ENCODE measurements around the gene EIF3F. TPM values are rescaled to one million over a fixed set of nuclear protein-coding genes. Genes with fewer than 3 reads are reported as not detected.

EIF3F gene
- total RNA-seq, 1 donor from 2014 or later, result 257 TPM

DNA sequence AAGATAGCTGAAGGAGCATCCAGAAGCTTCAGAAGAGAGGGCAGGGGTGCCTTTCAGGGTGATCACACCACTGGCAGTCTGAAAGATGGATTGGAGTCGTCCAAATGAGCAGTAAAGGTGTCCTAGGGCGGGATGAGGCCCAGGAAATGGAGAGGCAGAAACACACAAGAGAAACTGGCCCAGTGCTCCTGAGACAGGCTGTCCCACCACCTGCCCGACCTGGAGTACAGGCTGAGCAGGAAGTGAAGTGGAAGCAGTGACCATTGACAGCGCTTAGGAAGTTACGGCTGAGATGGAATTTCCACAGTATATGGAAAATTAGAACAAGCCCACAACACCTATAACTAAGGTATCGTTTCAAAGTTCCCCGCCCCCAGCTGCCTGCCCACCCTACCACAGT lies 16.1 kb downstream of the EIF3F start:
- TF ChIP-seq, protein P1, sequence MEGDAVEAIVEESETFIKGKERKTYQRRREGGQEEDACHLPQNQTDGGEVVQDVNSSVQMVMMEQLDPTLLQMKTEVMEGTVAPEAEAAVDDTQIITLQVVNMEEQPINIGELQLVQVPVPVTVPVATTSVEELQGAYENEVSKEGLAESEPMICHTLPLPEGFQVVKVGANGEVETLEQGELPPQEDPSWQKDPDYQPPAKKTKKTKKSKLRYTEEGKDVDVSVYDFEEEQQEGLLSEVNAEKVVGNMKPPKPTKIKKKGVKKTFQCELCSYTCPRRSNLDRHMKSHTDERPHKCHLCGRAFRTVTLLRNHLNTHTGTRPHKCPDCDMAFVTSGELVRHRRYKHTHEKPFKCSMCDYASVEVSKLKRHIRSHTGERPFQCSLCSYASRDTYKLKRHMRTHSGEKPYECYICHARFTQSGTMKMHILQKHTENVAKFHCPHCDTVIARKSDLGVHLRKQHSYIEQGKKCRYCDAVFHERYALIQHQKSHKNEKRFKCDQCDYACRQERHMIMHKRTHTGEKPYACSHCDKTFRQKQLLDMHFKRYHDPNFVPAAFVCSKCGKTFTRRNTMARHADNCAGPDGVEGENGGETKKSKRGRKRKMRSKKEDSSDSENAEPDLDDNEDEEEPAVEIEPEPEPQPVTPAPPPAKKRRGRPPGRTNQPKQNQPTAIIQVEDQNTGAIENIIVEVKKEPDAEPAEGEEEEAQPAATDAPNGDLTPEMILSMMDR (IDR thresholded peaks at IDR 0.05), result no peak
- TF ChIP-seq EZH2 (IDR thresholded peaks at IDR 0.05), result no peak
- no peak for TF ChIP-seq EZH2phosphoT487 (IDR thresholded peaks at IDR 0.05)
- H3K27ac ChIP-seq, result no peak overlapping the region
- no peaks in the 10 kb centered on the region for H3K9me3 ChIP-seq (ENCODE audit: low read depth)

GRCh38 chr11:8004008-8004407 lies 16.9 kb downstream of the EIF3F start:
- DNase-seq (ENCODE audit: low spot score), result no peak
- Histone ChIP-seq H4K20me1 (ENCODE audit: low read depth) (no peaks in the 10 kb centered on the region), H3K9me3 (ENCODE audit: low read depth) (no peaks in the 10 kb centered on the region), H3K4me3 (no peak overlapping the region), H3K79me2 (ENCODE audit: low read depth) (no peaks in the 10 kb centered on the region), H2AFZ (replicated peaks) (no peak overlapping the region), H3K4me2 (no peak overlapping the region), H3K4me1 (no peaks in the 10 kb centered on the region), H3K36me3 (no peaks in the 10 kb centered on the region), H3K27ac (no peak overlapping the region), H3K9ac (no peak overlapping the region), H3F3A (ENCODE audit: low read depth) (peaks cover 9% of the 10 kb centered on the region), H3K27me3 (no peaks in the 10 kb centered on the region)
- Mint-ChIP-seq H3K36me3 (peaks cover 6% of the 10 kb centered on the region), H3K4me1 (no peaks in the 10 kb centered on the region), H3K27me3 (ENCODE audit: insufficient read depth, low read depth) (no peaks in the 10 kb centered on the region), H3K9me3 (no peaks in the 10 kb centered on the region), H3K4me3 (no peak overlapping the region), H3K27ac (no peak overlapping the region)
- TF ChIP-seq EZH2phosphoT487 (IDR thresholded peaks at IDR 0.05), result no peak
- TF ChIP-seq, protein P1 (IDR thresholded peaks at IDR 0.05), result no peak
- TF ChIP-seq EZH2 (IDR thresholded peaks at IDR 0.05), result no peak

More for the DNA sequence above, 16.1 kb downstream of the EIF3F start:
- no peak overlapping the region for H3K4me3 ChIP-seq
- H3K9ac ChIP-seq, result no peak overlapping the region
- peaks cover 17% of the 10 kb centered on the region for H3F3A ChIP-seq (ENCODE audit: low read depth)
- Mint-ChIP-seq H3K4me3 (no peak overlapping the region), H3K27ac (no peak overlapping the region), H3K4me1 (no peaks in the 10 kb centered on the region), H3K9me3 (no peaks in the 10 kb centered on the region), H3K36me3 (peaks cover 12% of the 10 kb centered on the region), H3K27me3 (ENCODE audit: insufficient read depth, low read depth) (no peaks in the 10 kb centered on the region)
- no peaks in the 10 kb centered on the region for H3K27me3 ChIP-seq
- DNase-seq (ENCODE audit: low spot score), result no peak
- peaks cover 2% of the 10 kb centered on the region for H3K36me3 ChIP-seq
- H3K4me1 ChIP-seq, result no peaks in the 10 kb centered on the region
- H4K20me1 ChIP-seq (ENCODE audit: low read depth), result no peaks in the 10 kb centered on the region
- no peak overlapping the region for H2AFZ ChIP-seq (replicated peaks)
- H3K4me2 ChIP-seq, result no peak overlapping the region
- H3K79me2 ChIP-seq (ENCODE audit: low read depth), result no peaks in the 10 kb centered on the region

GRCh38 chr11:8005556-8005955 lies 18.4 kb downstream of the EIF3F start:
- H3K79me2 ChIP-seq (ENCODE audit: low read depth), result no peaks in the 10 kb centered on the region
- H3F3A ChIP-seq (ENCODE audit: low read depth), result no peaks in the 10 kb centered on the region
- H3K27me3 ChIP-seq, result no peaks in the 10 kb centered on the region
- H3K4me1 ChIP-seq, result no peaks in the 10 kb centered on the region
- H3K9me3 ChIP-seq (ENCODE audit: low read depth), result no peaks in the 10 kb centered on the region
- H3K4me3 ChIP-seq, result no peak overlapping the region
- Mint-ChIP-seq H3K4me1 (no peaks in the 10 kb centered on the region), H3K27me3 (ENCODE audit: insufficient read depth, low read depth) (no peaks in the 10 kb centered on the region), H3K9me3 (no peaks in the 10 kb centered on the region), H3K27ac (no peak overlapping the region), H3K4me3 (no peak overlapping the region), H3K36me3 (no peaks in the 10 kb centered on the region)
- no peaks in the 10 kb centered on the region for H3K36me3 ChIP-seq
- no peak overlapping the region for H3K9ac ChIP-seq
- H2AFZ ChIP-seq (replicated peaks), result no peak overlapping the region
- H3K4me2 ChIP-seq, result no peak overlapping the region
- no peak overlapping the region for H3K27ac ChIP-seq
- no peaks in the 10 kb centered on the region for H4K20me1 ChIP-seq (ENCODE audit: low read depth)
- TF ChIP-seq EZH2 (IDR thresholded peaks at IDR 0.05) (no peak), EZH2phosphoT487 (IDR thresholded peaks at IDR 0.05) (no peak)
- TF ChIP-seq, protein P1 (IDR thresholded peaks at IDR 0.05), result no peak
- DNase-seq (ENCODE audit: low spot score), result no peak

Measured in neural progenitor cell (in vitro differentiated cells).